Effector memory CD4-positive, alpha-beta T cell (primary cell): ENCODE measurements around the gene PDCD6IP.
"Not testable (repeated sequence)": the region's sequence is repeated elsewhere in the genome, so short reads cannot be mapped to it uniquely, and the experiment has no call there.

Source experiments
- DNase-seq, 3 donors: peaks; one replicate each; pipeline ENCODE4 v3.0.0-alpha.2; 2020
- H3K27ac ChIP-seq: 2 replicates; pipeline ENCODE4 v1.7.0; 2013; ENCODE audit warnings: mild to moderate bottlenecking, low read length, moderate library complexity; ENCODE audit not compliant: insufficient read depth, poor library complexity, severe bottlenecking
- H3K27me3 ChIP-seq: replicated peaks from 2 replicates; pipeline ENCODE4 v1.7.0; 2013; ENCODE audit warnings: mild to moderate bottlenecking, low read length; ENCODE audit not compliant: insufficient read depth, control insufficient read depth, poor library complexity, severe bottlenecking
- H3K36me3 ChIP-seq: 2 replicates; pipeline ENCODE4 v1.7.0; 2013; ENCODE audit warnings: mild to moderate bottlenecking, low read length, moderate library complexity; ENCODE audit not compliant: control insufficient read depth, insufficient read depth
- H3K4me1 ChIP-seq: 2 replicates; pipeline ENCODE4 v1.7.0; 2013; ENCODE audit warnings: low read length, mild to moderate bottlenecking; ENCODE audit not compliant: control insufficient read depth, insufficient read depth, poor library complexity, severe bottlenecking
- H3K4me3 ChIP-seq: 2 replicates; pipeline ENCODE4 v1.7.0; 2013; ENCODE audit warnings: low read length, low read depth, mild to moderate bottlenecking; ENCODE audit not compliant: insufficient read depth, poor library complexity, severe bottlenecking
- H3K9me3 ChIP-seq: 2 replicates; pipeline ENCODE4 v1.7.0; 2013; ENCODE audit warnings: mild to moderate bottlenecking, low read length, moderate library complexity; ENCODE audit not compliant: control insufficient read depth
- total RNA-seq, 3 donors: gene quantifications; one replicate each; lab custom pipeline; 2026; lab: John Stamatoyannopoulos, UW

The PDCD6IP gene
- 97.3 to 119 (median 106) reads per million in 3 donors for total RNA-seq

GRCh38 chr3:33798418-33799201 lies at the start of gene PDCD6IP:
Gene PDCD6IP, plus strand, starts transcription at chr3:33798630. Its CDS starts 99 bp downstream, at chr3:33798729.
- peak within 1 kb of the TSS; percentile 76 for H3K27ac ChIP-seq
- H3K27me3 ChIP-seq: no peaks in the 10 kb centered on the region
- peaks cover 17% of the 10 kb centered on the region for H3K4me1 ChIP-seq
- no peaks in the 10 kb centered on the region for H3K9me3 ChIP-seq
- H3K36me3 ChIP-seq: no peaks in the 10 kb centered on the region
- H3K4me3 ChIP-seq: peak within 1 kb of the TSS; percentile 83
- peak; percentile 74 to 83 (median 76) for DNase-seq

- no peak for DNase-seq
- no peaks in the 10 kb centered on the region for H3K4me1 ChIP-seq
- H3K36me3 ChIP-seq: no peaks in the 10 kb centered on the region
- no peaks in the 10 kb centered on the region for H3K9me3 ChIP-seq
- no peak overlapping the region for H3K4me3 ChIP-seq
- H3K27ac ChIP-seq: no peak overlapping the region
- H3K27me3 ChIP-seq: no peaks in the 10 kb centered on the region
Measured at GRCh38 chr3:33749546-33750210, 48.8 kb upstream of the PDCD6IP start.

- Histone ChIP-seq H3K36me3 (no peaks in the 10 kb centered on the region), H3K27ac (no peak overlapping the region), H3K27me3 (no peaks in the 10 kb centered on the region), H3K4me3 (no peak overlapping the region), H3K4me1 (no peaks in the 10 kb centered on the region), H3K9me3 (no peaks in the 10 kb centered on the region)
- DNase-seq: no peak
Measured at GRCh38 chr3:33750211-33750548, 48.2 kb upstream of the PDCD6IP start.

- Histone ChIP-seq H3K4me1 (no peaks in the 10 kb centered on the region), H3K27me3 (no peaks in the 10 kb centered on the region), H3K36me3 (no peaks in the 10 kb centered on the region), H3K9me3 (no peaks in the 10 kb centered on the region), H3K27ac (no peak overlapping the region), H3K4me3 (no peak overlapping the region)
- DNase-seq: no peak
Measured at GRCh38 chr3:33751336-33751735, 47.1 kb upstream of the PDCD6IP start.

GRCh38 chr3:33754391-33754790 lies 44.0 kb upstream of the PDCD6IP start:
- H3K4me1 ChIP-seq, H3K4me3 ChIP-seq, H3K36me3 ChIP-seq, H3K9me3 ChIP-seq, H3K27me3 ChIP-seq, H3K27ac ChIP-seq, DNase-seq: not testable (repeated sequence)

GRCh38 chr3:33758281-33758680 lies 40.1 kb upstream of the PDCD6IP start:
- H3K9me3 ChIP-seq: no peaks in the 10 kb centered on the region
- no peaks in the 10 kb centered on the region for H3K4me1 ChIP-seq
- H3K27ac ChIP-seq: no peak overlapping the region
- H3K36me3 ChIP-seq: no peaks in the 10 kb centered on the region
- no peaks in the 10 kb centered on the region for H3K27me3 ChIP-seq
- H3K4me3 ChIP-seq: no peak overlapping the region
- DNase-seq: no peak

- no peak overlapping the region for H3K27ac ChIP-seq
- no peaks in the 10 kb centered on the region for H3K36me3 ChIP-seq
- no peak overlapping the region for H3K4me3 ChIP-seq
- H3K4me1 ChIP-seq: no peaks in the 10 kb centered on the region
- no peaks in the 10 kb centered on the region for H3K9me3 ChIP-seq
- DNase-seq: no peak
- H3K27me3 ChIP-seq: no peaks in the 10 kb centered on the region
Measured at GRCh38 chr3:33758864-33759263, 39.6 kb upstream of the PDCD6IP start.

- no peak for DNase-seq
Measured at GRCh38 chr3:33768578-33769330, 29.7 kb upstream of the PDCD6IP start.

GRCh38 chr3:33773637-33774036 lies 24.8 kb upstream of the PDCD6IP start:
- no peak overlapping the region for H3K4me3 ChIP-seq
- H3K4me1 ChIP-seq: no peaks in the 10 kb centered on the region
- H3K27ac ChIP-seq: no peak overlapping the region
- H3K36me3 ChIP-seq: no peaks in the 10 kb centered on the region
- DNase-seq: no peak
- no peaks in the 10 kb centered on the region for H3K9me3 ChIP-seq
- no peaks in the 10 kb centered on the region for H3K27me3 ChIP-seq

More at GRCh38 chr3:33768578-33769330, 29.7 kb upstream of the PDCD6IP start:
- H3K36me3 ChIP-seq: no peaks in the 10 kb centered on the region
- H3K27me3 ChIP-seq: no peaks in the 10 kb centered on the region
- no peaks in the 10 kb centered on the region for H3K9me3 ChIP-seq
- no peak overlapping the region for H3K4me3 ChIP-seq
- no peak overlapping the region for H3K27ac ChIP-seq
- no peaks in the 10 kb centered on the region for H3K4me1 ChIP-seq

- no peak overlapping the region for H3K27ac ChIP-seq
- H3K9me3 ChIP-seq: no peaks in the 10 kb centered on the region
- DNase-seq: no peak
- no peaks in the 10 kb centered on the region for H3K36me3 ChIP-seq
- no peak overlapping the region for H3K4me3 ChIP-seq
- H3K27me3 ChIP-seq: no peaks in the 10 kb centered on the region
- H3K4me1 ChIP-seq: no peaks in the 10 kb centered on the region
Measured at GRCh38 chr3:33775363-33775762, 23.1 kb upstream of the PDCD6IP start.
